AG08395 (cell line): ENCODE data around the gene CHSY1.

Experiments
- DNase-seq: peaks from one replicate; pipeline ENCODE4 v3.0.0; 2012; ENCODE audit warnings: mixed read lengths, low spot score

CHSY1 gene

DNA sequence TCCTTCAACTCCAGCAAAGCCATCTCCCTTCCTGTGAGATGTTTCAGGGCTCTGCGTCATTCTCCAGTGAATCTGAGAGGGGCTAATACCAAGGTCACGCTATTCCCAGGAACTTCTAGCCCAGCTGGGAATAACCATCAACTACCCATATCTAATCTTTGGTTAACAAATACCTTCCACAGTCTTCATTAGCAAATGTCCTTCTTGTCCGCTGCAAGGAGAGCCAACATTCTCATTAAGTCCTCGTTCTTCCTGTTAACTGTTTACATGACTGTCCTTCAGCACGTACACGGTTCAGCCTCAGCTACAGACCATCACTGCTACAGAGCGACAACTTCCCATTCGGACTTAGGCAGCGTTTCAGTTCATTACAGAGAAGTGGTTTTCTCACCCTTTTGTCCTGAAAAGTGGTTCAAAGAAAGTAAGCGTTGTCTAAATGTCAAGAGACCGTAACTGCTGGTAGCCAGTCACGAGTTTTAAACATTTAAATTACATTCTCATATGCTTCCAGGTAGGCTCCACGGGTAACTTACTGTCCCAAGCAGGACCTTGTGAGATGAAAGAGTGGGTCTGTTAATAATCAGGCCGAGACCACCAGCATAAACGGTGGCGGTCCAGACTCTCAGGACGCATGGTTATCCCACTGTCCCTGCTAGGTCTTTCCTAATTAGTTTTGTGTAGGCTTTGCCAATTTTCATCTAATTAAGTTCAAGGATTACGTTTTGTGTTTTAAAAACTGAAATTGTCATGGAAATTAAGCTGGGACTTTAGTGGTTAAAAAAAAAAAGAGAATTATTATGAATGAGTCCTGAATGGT is 63.8 kb downstream of the CHSY1 start:
- peak; percentile 72 for DNase-seq

DNA sequence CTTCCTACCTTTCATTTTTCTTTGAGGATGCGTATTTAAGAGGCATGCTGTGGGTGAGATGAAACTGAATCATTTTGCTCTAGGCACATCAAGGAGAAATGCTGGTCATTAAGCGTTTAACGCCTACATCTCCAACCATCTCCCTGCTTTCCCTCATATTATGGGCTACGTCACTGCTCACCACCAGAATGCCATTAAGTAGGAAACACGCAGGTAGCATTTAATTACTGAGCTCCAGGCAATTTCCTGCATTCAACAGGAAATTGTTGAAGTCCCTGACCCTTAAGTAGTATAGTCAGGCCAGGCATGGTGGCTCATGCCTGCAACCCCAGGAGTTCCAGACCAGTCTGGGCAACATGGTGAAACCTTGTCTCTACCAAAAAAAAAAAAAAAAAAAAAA is 66.1 kb downstream of the CHSY1 start:
- DNase-seq = no peak

DNA sequence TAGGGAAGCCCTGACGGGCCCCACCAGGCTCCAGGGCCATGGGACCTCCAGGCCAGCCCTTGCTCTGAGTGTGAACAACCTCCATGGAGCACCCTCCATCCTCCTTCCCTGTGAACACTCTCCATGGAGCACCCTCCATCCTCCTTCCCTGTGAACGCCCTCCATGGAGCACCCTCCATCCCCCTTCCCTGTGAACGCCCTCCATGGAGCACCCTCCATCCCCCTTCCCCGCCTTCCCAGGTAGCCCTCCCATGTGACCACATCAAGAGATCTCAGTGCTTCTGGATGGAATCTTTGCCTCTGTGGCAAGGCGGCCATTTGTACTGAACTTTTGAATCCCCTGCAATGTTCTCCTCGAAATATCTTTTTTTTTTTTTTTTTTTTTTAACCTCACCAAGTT is 66.5 kb downstream of the CHSY1 start:
- DNase-seq = no peak

DNA sequence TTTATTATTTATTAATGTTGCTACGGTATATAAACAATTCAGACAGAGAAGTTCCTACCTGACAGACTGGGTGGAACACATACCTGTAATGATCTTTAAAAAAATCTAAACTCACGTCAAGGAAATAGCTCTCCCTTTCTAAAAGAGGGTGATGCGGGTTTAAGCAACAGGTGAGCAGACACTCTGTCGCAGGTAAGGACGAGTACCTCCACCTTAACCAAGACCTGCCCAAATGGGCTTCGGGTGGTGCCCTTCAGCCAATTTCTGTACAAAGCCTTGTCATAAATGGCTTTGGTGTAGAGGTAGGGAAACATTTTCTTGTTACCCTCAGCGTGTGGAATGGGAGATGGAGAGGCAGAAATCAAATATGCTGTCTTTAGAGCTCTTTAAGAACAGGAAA is 67.0 kb downstream of the CHSY1 start:
- no peak for DNase-seq

DNA sequence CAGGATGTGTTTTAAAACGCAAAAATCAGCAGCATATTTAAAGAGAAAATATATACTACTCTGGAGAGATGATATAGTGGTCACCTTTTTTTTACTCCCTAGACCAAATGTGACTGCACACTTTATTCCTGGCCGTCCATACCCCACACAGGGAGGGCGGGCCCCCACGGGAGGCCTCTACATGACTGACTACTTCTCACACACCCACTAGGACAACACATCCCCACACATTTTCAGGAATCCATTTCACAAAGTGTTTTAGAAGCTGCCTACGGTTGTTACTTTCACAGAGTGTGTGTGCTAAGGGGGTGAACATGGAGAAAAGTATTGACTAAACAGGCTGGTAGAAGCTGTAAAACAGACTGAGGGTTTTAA is 67.9 kb downstream of the CHSY1 start:
- DNase-seq = no peak

DNA sequence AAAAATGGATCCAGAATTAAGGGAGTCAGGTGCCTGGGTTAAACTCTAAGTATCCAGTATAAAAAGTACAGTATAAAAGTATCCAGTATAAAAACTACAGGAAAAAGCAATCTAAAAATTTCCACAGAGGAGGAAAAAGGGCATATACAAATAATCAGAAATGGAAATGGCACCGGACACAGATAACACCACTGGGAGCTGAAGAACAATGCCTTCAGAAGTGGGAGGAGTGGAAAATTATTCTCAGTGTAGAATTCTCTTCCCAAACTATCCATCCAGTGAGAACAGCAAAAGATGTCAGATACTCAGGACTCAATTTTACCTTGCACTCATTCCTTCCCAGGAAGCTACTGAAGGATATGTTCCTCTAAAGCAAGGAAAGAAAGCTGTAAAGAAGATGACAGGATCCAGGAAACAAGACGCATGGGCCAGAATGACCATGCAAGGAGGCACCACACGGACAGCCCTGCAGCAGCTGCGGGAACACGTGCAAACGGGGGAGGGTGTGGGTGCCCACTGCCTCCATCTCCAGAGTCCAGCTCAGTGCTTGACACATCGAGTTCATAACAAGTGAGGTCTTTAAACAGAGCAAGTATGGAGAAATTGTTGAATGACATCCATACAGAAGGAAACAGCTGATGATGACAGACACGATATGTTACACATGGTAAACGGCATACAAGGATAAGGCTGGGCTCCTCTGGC is 68.5 kb downstream of the CHSY1 start:
- no peak for DNase-seq

DNA sequence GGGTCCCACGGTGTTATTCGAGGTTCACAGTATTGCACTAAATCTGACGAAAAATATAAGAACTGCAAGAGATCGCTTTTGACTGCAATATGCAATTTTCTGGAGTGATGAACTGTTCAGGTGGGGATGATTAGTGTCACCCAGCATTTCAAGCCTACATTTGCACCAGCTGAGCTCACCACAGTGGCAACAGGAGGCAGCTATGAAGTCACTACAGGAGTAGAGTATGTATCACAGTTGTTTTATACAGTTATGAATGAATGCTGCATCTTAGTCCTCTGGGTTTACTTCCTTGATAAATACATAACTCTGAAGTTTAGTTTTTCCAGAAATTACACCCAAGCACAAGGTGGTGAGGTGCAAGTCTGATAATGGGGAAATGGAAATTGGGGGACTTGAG is 69.6 kb downstream of the CHSY1 start:
- DNase-seq = no peak

DNA sequence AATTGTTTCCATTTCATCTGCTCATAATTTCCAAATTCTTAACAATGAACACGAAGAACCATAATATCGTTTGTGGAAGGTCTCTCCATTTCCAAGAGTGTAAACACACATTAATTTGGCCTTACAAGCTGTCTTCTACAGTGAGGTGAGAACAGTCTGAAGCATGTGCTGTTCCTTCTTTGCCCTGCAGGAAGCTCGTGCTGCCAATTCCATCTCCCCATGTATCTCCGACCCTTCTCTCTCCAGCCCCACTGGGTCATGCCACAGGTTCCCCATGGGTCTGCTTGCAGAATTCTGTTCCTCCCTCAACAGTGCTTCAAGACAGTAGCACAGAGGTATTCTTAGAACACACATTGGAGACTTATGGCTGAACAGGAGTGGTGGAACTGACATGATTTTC is 70.5 kb downstream of the CHSY1 start:
- no peak for DNase-seq

DNA sequence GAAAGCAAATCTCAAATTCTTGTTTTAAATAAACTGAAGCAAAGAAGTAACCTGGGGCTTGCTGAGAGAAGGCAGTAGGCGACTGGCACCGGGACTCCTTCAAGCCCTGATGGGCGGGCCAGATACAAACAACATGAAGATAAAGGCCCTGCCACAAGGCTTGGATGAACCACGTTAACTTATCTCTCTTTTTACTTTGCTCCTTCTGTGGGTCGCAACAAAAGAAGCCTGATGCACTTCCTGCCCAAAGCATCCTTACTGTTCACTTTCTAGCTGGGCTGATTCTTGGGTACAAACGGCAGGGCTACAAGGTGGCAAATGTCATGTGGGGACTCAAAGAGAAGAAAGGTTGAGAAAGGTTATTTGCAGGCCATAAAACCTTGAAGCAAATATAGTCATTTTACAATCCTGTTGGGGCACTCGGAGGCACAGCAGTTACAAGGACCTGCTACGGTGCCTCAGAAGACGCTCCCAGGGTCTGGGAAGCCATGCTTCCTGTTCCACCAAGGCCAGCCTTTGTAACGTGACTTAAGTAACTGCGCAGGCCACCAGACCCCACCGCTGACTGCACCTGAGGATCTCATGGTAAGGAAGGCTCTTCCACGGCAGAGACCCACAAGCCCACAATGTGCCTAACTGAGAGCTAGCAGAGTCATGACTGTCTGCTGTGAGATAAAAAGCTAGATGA is 71.1 kb downstream of the CHSY1 start:
- DNase-seq = no peak

DNA sequence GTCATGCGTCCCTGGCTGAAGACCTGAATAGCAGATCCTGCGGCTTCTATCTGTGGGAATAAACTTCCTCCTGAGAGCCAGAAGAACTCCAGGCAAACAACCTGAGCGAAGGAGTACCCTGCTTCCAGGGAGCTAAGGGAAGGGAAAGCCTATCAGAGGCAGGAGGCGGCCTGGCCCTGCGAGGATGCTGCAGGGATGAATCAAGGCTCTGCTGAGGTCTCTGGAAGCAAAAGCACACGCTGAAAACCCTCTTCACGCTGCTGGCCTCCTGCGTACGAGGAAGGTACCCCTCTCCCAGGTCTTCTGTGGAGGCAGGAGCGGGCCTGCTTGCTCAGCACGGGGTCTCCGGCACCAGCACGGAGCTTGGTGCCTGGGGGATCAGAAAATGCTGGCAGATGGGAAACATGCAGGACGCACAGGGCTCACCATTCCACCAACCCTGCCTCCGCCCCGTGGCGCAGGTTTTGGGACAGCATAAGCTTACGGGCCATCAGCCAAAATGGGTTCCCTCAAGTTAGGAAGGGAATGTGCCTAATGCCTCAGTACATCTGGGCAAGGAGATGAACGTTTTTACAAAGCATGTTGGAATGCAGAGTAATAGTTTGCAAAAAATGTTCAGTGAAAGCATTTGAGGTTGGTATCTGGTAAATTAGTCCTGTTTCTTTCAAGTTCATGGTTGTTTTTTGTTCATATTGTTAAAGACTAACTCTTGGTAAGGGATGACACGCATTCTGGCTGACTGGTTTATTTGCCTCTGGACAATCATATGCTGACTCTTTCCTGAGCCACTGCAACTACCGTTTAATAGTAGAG is 72.3 kb downstream of the CHSY1 start:
- DNase-seq = peak; percentile 76

DNA sequence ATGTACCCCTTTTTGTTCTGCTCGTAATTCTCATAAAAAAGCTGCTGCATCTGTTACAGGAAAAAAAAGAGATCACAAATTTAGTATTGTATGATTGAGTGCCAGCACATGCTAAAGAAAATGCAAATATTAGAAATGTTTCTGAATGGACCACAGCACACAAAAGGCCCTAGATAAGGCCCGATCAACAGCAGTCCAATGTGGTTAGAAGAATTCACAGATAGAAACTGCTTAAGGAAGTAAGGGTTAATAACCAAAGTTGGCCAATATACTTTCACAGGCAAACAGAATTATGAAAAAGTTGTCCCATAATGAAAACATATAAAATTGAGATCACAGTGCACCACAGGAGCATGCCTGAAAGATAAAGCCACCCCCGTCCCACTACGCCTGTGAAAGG is 72.9 kb downstream of the CHSY1 start:
- DNase-seq = no peak

DNA sequence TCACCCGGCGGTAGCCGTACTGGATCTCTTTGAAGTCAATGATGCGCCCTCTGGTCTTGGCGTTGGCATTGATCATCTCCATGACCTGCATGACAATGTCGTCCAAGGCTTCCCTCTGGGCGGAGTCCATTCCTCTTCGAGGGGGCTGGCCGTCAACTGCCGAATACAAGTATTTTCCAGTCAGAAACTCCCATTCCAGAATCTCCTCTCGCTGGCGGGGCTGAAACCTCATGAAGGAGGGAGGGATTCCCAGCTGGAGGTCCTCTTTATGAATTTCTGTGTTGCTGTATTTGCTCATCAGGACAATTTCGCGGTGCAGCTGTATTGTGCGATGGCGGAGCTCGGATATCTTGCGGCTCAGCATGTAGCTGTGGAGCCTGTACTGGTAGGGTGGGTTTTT is 73.4 kb downstream of the CHSY1 start:
- DNase-seq = no peak

DNA sequence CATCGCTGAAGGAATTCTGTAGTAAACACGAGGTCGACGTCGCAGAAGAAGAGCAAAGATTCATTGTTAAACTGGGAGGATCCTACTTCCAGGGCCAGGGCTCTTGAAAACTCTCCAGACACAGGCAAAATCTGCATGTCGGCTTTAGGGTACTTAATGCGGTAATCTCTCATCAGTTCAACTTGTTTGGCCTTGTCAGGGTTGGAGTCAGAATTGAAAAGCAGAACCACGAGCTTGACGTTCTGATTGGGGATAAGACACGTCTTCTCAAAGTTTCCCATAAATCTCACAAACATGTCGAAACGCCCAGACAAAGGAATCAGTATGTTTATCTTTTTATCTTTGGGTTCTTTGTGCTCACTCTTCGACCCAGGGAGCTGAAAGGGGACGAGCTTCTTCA is 74.0 kb downstream of the CHSY1 start:
- DNase-seq = no peak

DNA sequence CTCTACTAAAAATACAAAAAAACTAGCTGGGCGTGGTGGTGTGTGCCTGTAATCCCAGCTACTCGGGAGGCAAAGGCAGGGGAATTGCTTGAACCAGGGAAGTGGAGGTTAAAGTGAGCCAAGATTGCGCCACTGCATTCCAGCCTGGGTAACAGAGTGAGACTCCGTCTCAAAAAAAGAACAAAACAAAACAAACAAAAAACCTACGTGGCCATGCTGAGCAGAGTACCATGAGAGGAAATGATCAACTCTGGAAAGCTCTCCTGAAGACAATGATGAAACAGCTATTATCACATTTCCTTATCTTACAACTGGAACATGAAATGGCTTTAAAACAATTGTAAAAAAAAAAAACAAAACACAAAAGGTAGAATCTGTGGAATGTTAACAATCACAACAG is 75.2 kb downstream of the CHSY1 start:
- DNase-seq = no peak

DNA sequence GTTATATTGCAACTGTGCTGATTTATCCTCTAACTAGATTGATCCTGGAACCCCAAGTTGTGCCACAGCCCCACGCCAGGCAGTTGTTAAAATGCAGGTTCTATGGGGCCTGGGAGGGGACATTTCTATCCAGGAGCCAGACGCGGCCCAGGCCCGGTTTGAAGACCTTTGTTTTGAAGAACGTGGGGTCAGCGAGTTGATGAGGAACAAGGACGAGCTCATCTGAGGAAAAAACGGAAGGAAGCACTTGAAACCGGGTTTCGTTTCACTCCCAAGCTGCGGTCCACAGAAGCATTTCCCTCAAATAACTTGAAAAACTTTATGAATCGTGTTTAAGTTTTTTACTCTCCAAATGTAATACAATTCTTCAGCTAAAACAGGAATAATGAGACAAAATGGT is 76.4 kb downstream of the CHSY1 start:
- DNase-seq = no peak

DNA sequence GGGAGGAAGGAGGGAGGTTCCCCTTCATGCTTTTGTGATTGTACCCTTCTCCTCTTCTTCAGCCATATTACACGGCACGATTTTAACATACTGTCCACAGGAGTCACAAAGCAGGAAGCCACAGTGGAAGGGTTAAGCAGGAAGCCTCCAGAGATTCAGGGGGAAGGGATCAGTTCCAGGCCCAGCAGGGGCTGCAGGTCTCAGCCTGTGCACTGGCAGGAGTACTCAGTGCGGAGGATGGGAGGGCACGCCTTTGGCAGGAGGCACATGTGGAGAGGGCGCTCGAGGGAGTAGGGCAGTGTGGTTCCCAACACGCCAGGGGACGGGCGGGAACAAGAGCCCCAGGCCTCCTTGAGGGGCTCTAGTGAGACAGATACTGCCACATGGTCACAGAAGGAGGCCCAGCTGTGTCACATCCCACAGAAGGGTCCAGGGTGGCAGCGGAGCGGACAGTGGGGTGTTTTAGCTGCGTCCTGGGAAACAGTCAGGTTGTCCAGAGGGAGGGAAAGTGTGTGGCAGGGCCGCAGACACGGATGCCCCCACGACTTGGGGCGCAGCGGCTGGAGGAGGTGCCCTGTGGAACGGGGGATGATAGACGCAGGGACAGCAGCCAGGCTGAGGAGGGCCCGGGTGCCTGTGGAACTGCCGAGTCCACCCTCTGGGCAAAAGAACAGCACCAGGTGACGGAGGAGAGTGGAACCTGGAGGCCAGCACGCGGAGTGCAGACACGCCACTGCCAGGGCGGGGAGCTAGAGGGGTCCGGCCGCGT is 77.5 kb downstream of the CHSY1 start:
- DNase-seq = no peak

DNA sequence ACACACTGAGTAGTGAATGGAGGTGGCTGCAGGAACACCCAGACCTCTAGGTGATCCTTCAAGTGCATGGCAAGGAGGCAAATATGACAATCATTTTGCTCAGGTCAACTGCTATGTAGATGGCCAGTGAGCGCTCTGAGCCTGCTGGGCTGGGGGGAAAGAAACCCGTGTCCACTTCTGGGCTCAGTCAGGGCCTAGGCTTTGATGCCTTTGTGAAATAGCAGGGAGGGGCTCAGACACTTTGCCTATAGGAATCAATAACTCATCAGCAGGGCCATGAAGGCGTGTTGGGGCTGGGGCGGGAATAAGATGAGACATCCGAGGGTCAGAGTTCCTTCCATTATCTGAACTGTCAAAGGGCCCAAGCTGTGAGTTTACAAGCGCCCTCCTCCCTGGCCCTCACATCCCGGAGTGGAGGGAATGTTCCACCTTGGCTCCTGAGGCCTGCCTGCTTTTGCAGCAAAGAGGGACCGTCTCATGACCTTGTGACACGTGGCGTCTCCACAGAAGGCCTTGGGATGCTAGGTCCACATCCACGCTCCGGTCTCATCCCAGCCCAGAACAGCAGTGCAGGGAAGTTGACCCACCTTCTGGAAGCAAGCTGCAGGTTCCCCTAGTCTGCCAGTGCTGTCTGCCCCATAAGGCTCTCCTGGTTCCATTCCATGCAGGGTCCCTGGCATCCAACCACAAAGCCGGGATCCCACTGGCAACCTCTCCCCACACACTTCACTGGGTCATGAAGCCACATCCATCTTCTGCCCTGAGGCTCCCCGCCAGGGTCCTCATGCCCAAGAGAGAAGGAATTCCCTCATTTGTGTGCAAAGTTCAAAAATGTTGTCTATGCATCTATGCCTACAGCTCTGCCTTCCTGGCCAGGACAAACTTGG is 78.4 kb downstream of the CHSY1 start:
- DNase-seq = no peak

DNA sequence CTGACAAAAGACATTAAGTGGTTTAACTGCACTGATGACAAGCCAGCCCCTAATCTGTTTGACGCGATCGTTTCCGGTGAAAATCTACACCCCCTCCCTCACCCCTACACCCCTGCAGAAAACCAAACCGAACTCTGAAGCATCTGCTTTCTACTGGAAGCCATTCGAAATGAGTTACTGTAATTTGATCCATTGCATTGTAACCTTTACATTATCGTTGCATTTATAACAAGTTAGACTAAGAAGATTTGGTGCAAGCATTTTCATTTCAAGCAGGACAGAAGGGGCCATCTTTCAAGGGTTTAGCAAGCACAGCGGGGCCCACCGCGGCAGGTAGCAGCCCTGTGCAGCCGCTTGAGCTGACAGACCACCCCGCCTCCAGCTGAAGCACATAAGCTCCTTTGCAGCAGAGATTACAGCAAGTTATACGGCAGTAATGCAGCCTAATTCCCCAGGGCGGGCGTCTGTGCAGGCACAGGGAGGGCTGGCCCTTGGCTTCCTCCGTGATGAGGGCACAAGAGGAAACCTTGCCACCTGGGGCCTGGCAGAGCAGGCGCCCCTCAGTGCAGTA is 79.3 kb downstream of the CHSY1 start:
- no peak for DNase-seq

DNA sequence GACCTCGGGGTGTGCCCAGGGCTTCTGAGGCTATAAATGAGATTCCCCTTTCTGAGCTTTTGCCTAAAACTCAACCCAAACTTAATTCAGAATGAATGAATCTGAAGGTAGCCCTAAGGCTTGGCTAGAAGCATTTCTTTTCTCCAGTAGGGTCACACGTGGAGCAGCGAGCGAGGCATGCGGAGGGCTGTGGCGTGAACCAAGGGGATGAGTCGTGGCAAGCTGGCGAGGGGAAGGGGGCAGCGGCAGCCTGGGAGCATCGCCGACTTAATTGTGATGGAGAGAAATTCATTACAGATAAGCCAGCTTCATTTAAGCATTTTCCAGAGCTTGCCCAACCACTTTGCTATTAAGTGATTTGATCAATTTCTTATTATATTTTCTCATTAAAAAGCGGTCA is 79.9 kb downstream of the CHSY1 start:
- no peak for DNase-seq
